Measurements from ENCODE around the gene PSORS1C1.

Gene PSORS1C1

GRCh38 chr6:31087494-31088089 is 27.0 kb upstream of the PSORS1C1 start:
- H3K4me3 ChIP-seq (ENCODE audit: low read depth, low read length) = no peak overlapping the region
- in situ Hi-C loops (cut with HindIII; ENCODE audit: low sequenced_read_pairs) = no loop called here

GRCh38 chr6:31090275-31090972 is 24.2 kb upstream of the PSORS1C1 start:
- H3K4me3 ChIP-seq (ENCODE audit: low read depth, low read length) = no peak overlapping the region
- no peak for DNase-seq (ENCODE audit: low read depth)
- in situ Hi-C loops (cut with HindIII; ENCODE audit: low sequenced_read_pairs) = no loop called here
- no peak for TF ChIP-seq CTCF (IDR thresholded peaks at IDR 0.05; ENCODE audit: low read depth, low read length, missing control alignments)

More at GRCh38 chr6:31087494-31088089, 27.0 kb upstream of the PSORS1C1 start:
- peak; percentile 76 for TF ChIP-seq CTCF (IDR thresholded peaks at IDR 0.05; ENCODE audit: low read depth, low read length, missing control alignments)
- peak; percentile 81 for DNase-seq (ENCODE audit: low read depth)

GRCh38 chr6:31090973-31091364 is 23.6 kb upstream of the PSORS1C1 start:
- DNase-seq (ENCODE audit: low read depth) = no peak
- in situ Hi-C loops (cut with HindIII; ENCODE audit: low sequenced_read_pairs) = no loop called here
- no peak for TF ChIP-seq CTCF (IDR thresholded peaks at IDR 0.05; ENCODE audit: low read depth, low read length, missing control alignments)
- H3K4me3 ChIP-seq (ENCODE audit: low read depth, low read length) = no peak overlapping the region

GRCh38 chr6:31091680-31092079 is 22.9 kb upstream of the PSORS1C1 start:
- no peak for TF ChIP-seq CTCF (IDR thresholded peaks at IDR 0.05; ENCODE audit: low read depth, low read length, missing control alignments)
- no peak overlapping the region for H3K4me3 ChIP-seq (ENCODE audit: low read depth, low read length)
- in situ Hi-C loops (cut with HindIII; ENCODE audit: low sequenced_read_pairs) = no loop called here
- DNase-seq (ENCODE audit: low read depth) = no peak

- H3K4me3 ChIP-seq (ENCODE audit: low read depth, low read length) = no peak overlapping the region
- in situ Hi-C loops (cut with HindIII; ENCODE audit: low sequenced_read_pairs) = no loop called here
- TF ChIP-seq CTCF (IDR thresholded peaks at IDR 0.05; ENCODE audit: low read depth, low read length, missing control alignments) = no peak
- no peak for DNase-seq (ENCODE audit: low read depth)
Measured at GRCh38 chr6:31092238-31092637, 22.4 kb upstream of the PSORS1C1 start.

- TF ChIP-seq CTCF (IDR thresholded peaks at IDR 0.05; ENCODE audit: low read depth, low read length, missing control alignments) = no peak
- DNase-seq (ENCODE audit: low read depth) = no peak
- in situ Hi-C loops (cut with HindIII; ENCODE audit: low sequenced_read_pairs) = no loop called here
- no peak overlapping the region for H3K4me3 ChIP-seq (ENCODE audit: low read depth, low read length)
Measured at GRCh38 chr6:31092769-31093505, 21.7 kb upstream of the PSORS1C1 start.

Measured in astrocyte of the cerebellum (primary cell).